ENCODE results near the gene TUBA4A.
A peak's percentile ranks its signal among the peaks of the same experiment; 100 is the strongest.

- TF ChIP-seq CTCF (IDR thresholded peaks at IDR 0.05) = peak in 2 of 4 experiments; percentile 36 to 57
- TF ChIP-seq POLR2A (IDR thresholded peaks at IDR 0.05) = peak; percentile 100
- peak; percentile 100 for TF ChIP-seq POLR2AphosphoS5 (IDR thresholded peaks at IDR 0.05)
These were observed 47.2 kb downstream of the TUBA4A start, which contains the start of gene ZFAND2B for GRCh38 chr2:219206328-219207133.
